ENCODE data around the gene TMUB1.

Gene TMUB1

GRCh38 chr7:151107882-151108281, 24.6 kb upstream of the TMUB1 start:
- H3K27ac ChIP-seq: no peak overlapping the region
- no peak for DNase-seq (ENCODE audit: low read depth, low spot score)

- H3K27ac ChIP-seq: no peak overlapping the region
- DNase-seq (ENCODE audit: low read depth, low spot score): no peak
These were observed 21.3 kb upstream of the TMUB1 start for GRCh38 chr7:151104411-151105235.

GRCh38 chr7:151103973-151104372, 20.7 kb upstream of the TMUB1 start:
- no peak overlapping the region for H3K27ac ChIP-seq
- DNase-seq (ENCODE audit: low read depth, low spot score): no peak

- H3K27ac ChIP-seq: no peak overlapping the region
- no peak for DNase-seq (ENCODE audit: low read depth, low spot score)
These were observed 19.7 kb upstream of the TMUB1 start for GRCh38 chr7:151102991-151103390.

- DNase-seq (ENCODE audit: low read depth, low spot score): no peak
- no peak overlapping the region for H3K27ac ChIP-seq
These were observed 18.5 kb upstream of the TMUB1 start for GRCh38 chr7:151101621-151102396.

- DNase-seq (ENCODE audit: low read depth, low spot score): no peak
- no peak overlapping the region for H3K27ac ChIP-seq
These were observed 17.6 kb upstream of the TMUB1 start for GRCh38 chr7:151100921-151101320.

- no peak for DNase-seq (ENCODE audit: low read depth, low spot score)
- H3K27ac ChIP-seq: no peak overlapping the region
These were observed 16.4 kb upstream of the TMUB1 start for GRCh38 chr7:151099486-151100211.

GRCh38 chr7:151095828-151096475, 12.7 kb upstream of the TMUB1 start:
- no peak for DNase-seq (ENCODE audit: low read depth, low spot score)

GRCh38 chr7:151095123-151095797, 12.0 kb upstream of the TMUB1 start:
- no peak overlapping the region for H3K27ac ChIP-seq
- no peak for DNase-seq (ENCODE audit: low read depth, low spot score)

More at GRCh38 chr7:151095828-151096475, 12.7 kb upstream of the TMUB1 start:
- H3K27ac ChIP-seq: no peak overlapping the region

- no peak overlapping the region for H3K27ac ChIP-seq
- DNase-seq (ENCODE audit: low read depth, low spot score): no peak
These were observed 11.4 kb upstream of the TMUB1 start for GRCh38 chr7:151094675-151095074.

GRCh38 chr7:151093748-151094147, 10.5 kb upstream of the TMUB1 start:
- DNase-seq (ENCODE audit: low read depth, low spot score): no peak
- H3K27ac ChIP-seq: no peak overlapping the region

GRCh38 chr7:151091988-151092387, 8.7 kb upstream of the TMUB1 start:
- no peak overlapping the region for H3K27ac ChIP-seq
- no peak for DNase-seq (ENCODE audit: low read depth, low spot score)

GRCh38 chr7:151091431-151091830, 8.1 kb upstream of the TMUB1 start:
- no peak for DNase-seq (ENCODE audit: low read depth, low spot score)
- no peak overlapping the region for H3K27ac ChIP-seq

GRCh38 chr7:151091003-151091402, 7.7 kb upstream of the TMUB1 start:
- DNase-seq (ENCODE audit: low read depth, low spot score): no peak
- H3K27ac ChIP-seq: no peak overlapping the region

- DNase-seq (ENCODE audit: low read depth, low spot score): no peak
- peak overlapping the region; percentile 80 for H3K27ac ChIP-seq
These were observed 6.8 kb upstream of the TMUB1 start for GRCh38 chr7:151089893-151090730.

- DNase-seq (ENCODE audit: low read depth, low spot score): no peak
- peak overlapping the region; percentile 80 for H3K27ac ChIP-seq
These were observed 5.8 kb upstream of the TMUB1 start for GRCh38 chr7:151088856-151089699.

- H3K27ac ChIP-seq: peak overlapping the region; percentile 80
- DNase-seq (ENCODE audit: low read depth, low spot score): no peak
These were observed 4.9 kb upstream of the TMUB1 start for GRCh38 chr7:151088019-151088855.

Measured in epithelial cell of prostate (primary cell).